ENCODE measurements around the gene TMEM225B. TPM values are rescaled to one million over a fixed set of nuclear protein-coding genes. Genes with fewer than 3 reads are reported as not detected.

TMEM225B gene
- total RNA-seq, 1 donor = 0.72 TPM

- H3K36me3 ChIP-seq (ENCODE audit: insufficient read depth, low read length) = no peaks in the 10 kb centered on the region
- H3K27ac ChIP-seq (ENCODE audit: low read depth, low read length) = no peak overlapping the region
- H2AFZ ChIP-seq (ENCODE audit: low read length) = no peak overlapping the region
- no peaks in the 10 kb centered on the region for H4K20me1 ChIP-seq (ENCODE audit: insufficient read depth, low read length)
- H3K9me3 ChIP-seq (ENCODE audit: low read depth, low read length) = no peaks in the 10 kb centered on the region
- no peaks in the 10 kb centered on the region for H3K79me2 ChIP-seq (ENCODE audit: insufficient read depth, low read length)
- no peak for DNase-seq (ENCODE audit: insufficient read length, low spot score, missing footprints)
- no peak overlapping the region for H3K4me3 ChIP-seq (ENCODE audit: insufficient read depth, low read length)
- no peak overlapping the region for H3K4me2 ChIP-seq (ENCODE audit: insufficient read depth, low read length)
- H3K27me3 ChIP-seq (ENCODE audit: insufficient read depth, low read length) = no peaks in the 10 kb centered on the region
- no peaks in the 10 kb centered on the region for H3K4me1 ChIP-seq (ENCODE audit: insufficient read depth, low read length)
- no peak for TF ChIP-seq CTCF (IDR thresholded peaks at IDR 0.05; ENCODE audit: extremely low read depth, low read depth, low read length)
Measured at GRCh38 chr7:99642027-99642426, 44.0 kb downstream of the TMEM225B start.

GRCh38 chr7:99643464-99643863 is 45.4 kb downstream of the TMEM225B start:
- H3K27ac ChIP-seq (ENCODE audit: low read depth, low read length) = no peak overlapping the region
- TF ChIP-seq CTCF (IDR thresholded peaks at IDR 0.05; ENCODE audit: extremely low read depth, low read depth, low read length) = no peak
- no peak overlapping the region for H3K4me2 ChIP-seq (ENCODE audit: insufficient read depth, low read length)
- no peaks in the 10 kb centered on the region for H3K79me2 ChIP-seq (ENCODE audit: insufficient read depth, low read length)
- H3K9me3 ChIP-seq (ENCODE audit: low read depth, low read length) = no peaks in the 10 kb centered on the region
- H2AFZ ChIP-seq (ENCODE audit: low read length) = no peak overlapping the region
- H4K20me1 ChIP-seq (ENCODE audit: insufficient read depth, low read length) = no peaks in the 10 kb centered on the region
- H3K4me3 ChIP-seq (ENCODE audit: insufficient read depth, low read length) = no peak overlapping the region
- H3K36me3 ChIP-seq (ENCODE audit: insufficient read depth, low read length) = no peaks in the 10 kb centered on the region
- no peaks in the 10 kb centered on the region for H3K4me1 ChIP-seq (ENCODE audit: insufficient read depth, low read length)
- no peaks in the 10 kb centered on the region for H3K27me3 ChIP-seq (ENCODE audit: insufficient read depth, low read length)
- DNase-seq (ENCODE audit: insufficient read length, low spot score, missing footprints) = no peak

DNA sequence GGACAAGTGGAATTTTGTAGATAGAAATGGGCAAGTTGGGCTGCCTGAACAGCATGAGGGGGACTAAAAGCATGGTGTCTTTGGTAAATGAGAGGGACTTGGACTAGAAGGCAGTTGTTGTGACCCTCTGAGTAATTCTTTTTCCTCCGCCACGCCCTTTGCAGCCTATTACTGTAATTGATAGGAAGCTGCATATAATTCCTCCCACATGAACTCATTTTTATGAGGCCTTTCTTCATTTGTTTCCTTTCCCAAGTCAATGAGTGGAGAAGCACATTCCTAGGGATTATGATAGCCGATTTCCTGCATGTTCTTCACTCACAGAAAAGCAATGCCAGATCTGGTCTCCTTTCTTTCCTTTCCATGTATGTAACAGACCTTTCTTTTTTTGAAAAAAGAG is 46.4 kb downstream of the TMEM225B start:
- Histone ChIP-seq H4K20me1 (ENCODE audit: insufficient read depth, low read length) (no peaks in the 10 kb centered on the region), H3K4me3 (ENCODE audit: insufficient read depth, low read length) (no peak overlapping the region), H3K27me3 (ENCODE audit: insufficient read depth, low read length) (no peaks in the 10 kb centered on the region), H3K36me3 (ENCODE audit: insufficient read depth, low read length) (no peaks in the 10 kb centered on the region), H3K27ac (ENCODE audit: low read depth, low read length) (no peak overlapping the region), H3K9me3 (ENCODE audit: low read depth, low read length) (no peaks in the 10 kb centered on the region), H2AFZ (ENCODE audit: low read length) (no peak overlapping the region), H3K79me2 (ENCODE audit: insufficient read depth, low read length) (no peaks in the 10 kb centered on the region), H3K4me2 (ENCODE audit: insufficient read depth, low read length) (no peak overlapping the region), H3K4me1 (ENCODE audit: insufficient read depth, low read length) (no peaks in the 10 kb centered on the region)
- no peak for TF ChIP-seq CTCF (IDR thresholded peaks at IDR 0.05; ENCODE audit: extremely low read depth, low read depth, low read length)
- no peak for DNase-seq (ENCODE audit: insufficient read length, low spot score, missing footprints)

- Histone ChIP-seq H3K4me3 (ENCODE audit: insufficient read depth, low read length) (no peak overlapping the region), H3K27ac (ENCODE audit: low read depth, low read length) (no peak overlapping the region), H3K4me1 (ENCODE audit: insufficient read depth, low read length) (no peaks in the 10 kb centered on the region), H3K79me2 (ENCODE audit: insufficient read depth, low read length) (no peaks in the 10 kb centered on the region), H4K20me1 (ENCODE audit: insufficient read depth, low read length) (no peaks in the 10 kb centered on the region), H3K27me3 (ENCODE audit: insufficient read depth, low read length) (no peaks in the 10 kb centered on the region), H3K36me3 (ENCODE audit: insufficient read depth, low read length) (no peaks in the 10 kb centered on the region), H2AFZ (ENCODE audit: low read length) (no peak overlapping the region), H3K9me3 (ENCODE audit: low read depth, low read length) (no peaks in the 10 kb centered on the region), H3K4me2 (ENCODE audit: insufficient read depth, low read length) (no peak overlapping the region)
- no peak for DNase-seq (ENCODE audit: insufficient read length, low spot score, missing footprints)
- no peak for TF ChIP-seq CTCF (IDR thresholded peaks at IDR 0.05; ENCODE audit: extremely low read depth, low read depth, low read length)
Measured at GRCh38 chr7:99645590-99645989, 47.5 kb downstream of the TMEM225B start.
